ENCODE results near the gene RYR2. TPM values are rescaled to one million over a fixed set of nuclear protein-coding genes. Genes with fewer than 3 reads are reported as not detected.
"Not testable (repeated sequence)": the region's sequence is repeated elsewhere in the genome, so short reads cannot be mapped to it uniquely, and the experiment has no call there.

RYR2 gene
- total and polyA plus RNA-seq, 2 donors = 7.2 to 16.8 TPM

GRCh38 chr1:237799762-237800474 lies 757.9 kb downstream of the RYR2 start:
- no peak for DNase-seq (ENCODE audit: extremely low spot score)
- WGBS = 79% methylated on average over 5 of the region's 5 CpGs

GRCh38 chr1:237804516-237804915 lies 762.5 kb downstream of the RYR2 start:
- no peaks in the 10 kb centered on the region for H3K36me3 ChIP-seq (ENCODE audit: insufficient read depth)
- no peak overlapping the region for H3K4me3 ChIP-seq (ENCODE audit: low read depth, low read length)
- no peak for DNase-seq (ENCODE audit: extremely low spot score)
- 88% methylated on average over 3 of the region's 3 CpGs for WGBS
- H3K4me1 ChIP-seq (ENCODE audit: insufficient read depth) = no peaks in the 10 kb centered on the region
- no peak overlapping the region for H3K27ac ChIP-seq (ENCODE audit: low read depth)

More at GRCh38 chr1:237799762-237800474, 757.9 kb downstream of the RYR2 start:
- Histone ChIP-seq H3K36me3 (ENCODE audit: insufficient read depth) (no peaks in the 10 kb centered on the region), H3K4me1 (ENCODE audit: insufficient read depth) (no peaks in the 10 kb centered on the region), H3K4me3 (ENCODE audit: low read depth, low read length) (no peak overlapping the region), H3K27ac (ENCODE audit: low read depth) (no peak overlapping the region)

GRCh38 chr1:237809099-237809498 lies 767.1 kb downstream of the RYR2 start:
- 55% methylated on average over 2 of the region's 2 CpGs for WGBS
- Histone ChIP-seq H3K4me3 (ENCODE audit: low read depth, low read length) (no peak overlapping the region), H3K36me3 (ENCODE audit: insufficient read depth) (no peaks in the 10 kb centered on the region), H3K27ac (ENCODE audit: low read depth) (no peak overlapping the region), H3K4me1 (ENCODE audit: insufficient read depth) (no peaks in the 10 kb centered on the region)
- no peak for DNase-seq (ENCODE audit: extremely low spot score)

GRCh38 chr1:237811633-237812032 lies 769.6 kb downstream of the RYR2 start:
- H3K4me1 ChIP-seq (ENCODE audit: insufficient read depth) = no peaks in the 10 kb centered on the region
- no peak overlapping the region for H3K4me3 ChIP-seq (ENCODE audit: low read depth, low read length)
- no peaks in the 10 kb centered on the region for H3K36me3 ChIP-seq (ENCODE audit: insufficient read depth)
- 77% methylated on average over 5 of the region's 5 CpGs for WGBS
- no peak overlapping the region for H3K27ac ChIP-seq (ENCODE audit: low read depth)
- DNase-seq (ENCODE audit: extremely low spot score) = no peak

- Histone ChIP-seq H3K4me1 (ENCODE audit: insufficient read depth) (no peaks in the 10 kb centered on the region), H3K27ac (ENCODE audit: low read depth) (no peak overlapping the region), H3K36me3 (ENCODE audit: insufficient read depth) (no peaks in the 10 kb centered on the region), H3K4me3 (ENCODE audit: low read depth, low read length) (no peak overlapping the region)
- no peak for DNase-seq (ENCODE audit: extremely low spot score)
- 74% methylated on average over 2 of the region's 2 CpGs for WGBS
These were observed 770.1 kb downstream of the RYR2 start for GRCh38 chr1:237812061-237812460.

- H3K4me3 ChIP-seq (ENCODE audit: low read depth, low read length) = no peak overlapping the region
- WGBS = 49% methylated on average over 5 of the region's 5 CpGs
- DNase-seq (ENCODE audit: extremely low spot score) = no peak
These were observed 772.4 kb downstream of the RYR2 start for GRCh38 chr1:237814319-237814924.

GRCh38 chr1:237817277-237817676 lies 775.3 kb downstream of the RYR2 start:
- no peaks in the 10 kb centered on the region for H3K36me3 ChIP-seq (ENCODE audit: insufficient read depth)
- no peaks in the 10 kb centered on the region for H3K4me1 ChIP-seq (ENCODE audit: insufficient read depth)
- H3K4me3 ChIP-seq (ENCODE audit: low read depth, low read length) = no peak overlapping the region
- no peak overlapping the region for H3K27ac ChIP-seq (ENCODE audit: low read depth)
- no peak for DNase-seq (ENCODE audit: extremely low spot score)
- WGBS = 27% methylated on average over 1 of the region's 1 CpG

More at GRCh38 chr1:237814319-237814924, 772.4 kb downstream of the RYR2 start:
- Histone ChIP-seq H3K36me3 (ENCODE audit: insufficient read depth) (no peaks in the 10 kb centered on the region), H3K4me1 (ENCODE audit: insufficient read depth) (no peaks in the 10 kb centered on the region), H3K27ac (ENCODE audit: low read depth) (no peak overlapping the region)

GRCh38 chr1:237820634-237821033 lies 778.6 kb downstream of the RYR2 start:
- H3K4me3 ChIP-seq (ENCODE audit: low read depth, low read length); H3K36me3 ChIP-seq (ENCODE audit: insufficient read depth); H3K27ac ChIP-seq (ENCODE audit: low read depth); H3K4me1 ChIP-seq (ENCODE audit: insufficient read depth); DNase-seq (ENCODE audit: extremely low spot score): not testable (repeated sequence)
- WGBS = 69% methylated on average over 9 of the region's 9 CpGs

- no peaks in the 10 kb centered on the region for H3K4me1 ChIP-seq (ENCODE audit: insufficient read depth)
- H3K27ac ChIP-seq (ENCODE audit: low read depth) = no peak overlapping the region
- H3K4me3 ChIP-seq (ENCODE audit: low read depth, low read length) = no peak overlapping the region
- 65% methylated on average over 7 of the region's 7 CpGs for WGBS
- DNase-seq (ENCODE audit: extremely low spot score) = no peak
- H3K36me3 ChIP-seq (ENCODE audit: insufficient read depth) = no peaks in the 10 kb centered on the region
These were observed 790.9 kb downstream of the RYR2 start for GRCh38 chr1:237832858-237833257.

- 78% methylated on average over 3 of the region's 3 CpGs for WGBS
- no peak for DNase-seq (ENCODE audit: extremely low spot score)
- no peak overlapping the region for H3K27ac ChIP-seq (ENCODE audit: low read depth)
- H3K36me3 ChIP-seq (ENCODE audit: insufficient read depth) = no peaks in the 10 kb centered on the region
- H3K4me1 ChIP-seq (ENCODE audit: insufficient read depth) = no peaks in the 10 kb centered on the region
- no peak overlapping the region for H3K4me3 ChIP-seq (ENCODE audit: low read depth, low read length)
These were observed 792.1 kb downstream of the RYR2 start for GRCh38 chr1:237834048-237834447.

GRCh38 chr1:237834461-237834860 lies 792.5 kb downstream of the RYR2 start:
- Histone ChIP-seq H3K4me3 (ENCODE audit: low read depth, low read length) (no peak overlapping the region), H3K36me3 (ENCODE audit: insufficient read depth) (no peaks in the 10 kb centered on the region), H3K27ac (ENCODE audit: low read depth) (no peak overlapping the region), H3K4me1 (ENCODE audit: insufficient read depth) (no peaks in the 10 kb centered on the region)
- DNase-seq (ENCODE audit: extremely low spot score) = no peak
- 66% methylated on average over 3 of the region's 3 CpGs for WGBS

GRCh38 chr1:237838320-237838719 lies 796.3 kb downstream of the RYR2 start:
- Histone ChIP-seq H3K4me1 (ENCODE audit: insufficient read depth) (no peaks in the 10 kb centered on the region), H3K4me3 (ENCODE audit: low read depth, low read length) (no peak overlapping the region), H3K36me3 (ENCODE audit: insufficient read depth) (no peaks in the 10 kb centered on the region), H3K27ac (ENCODE audit: low read depth) (no peak overlapping the region)
- no peak for DNase-seq (ENCODE audit: extremely low spot score)
- WGBS = 58% methylated on average over 3 of the region's 3 CpGs

GRCh38 chr1:237838904-237839534 lies 797.0 kb downstream of the RYR2 start:
- H3K4me1 ChIP-seq (ENCODE audit: insufficient read depth) = no peaks in the 10 kb centered on the region
- DNase-seq (ENCODE audit: extremely low spot score) = no peak
- H3K36me3 ChIP-seq (ENCODE audit: insufficient read depth) = no peaks in the 10 kb centered on the region
- no peak overlapping the region for H3K27ac ChIP-seq (ENCODE audit: low read depth)
- WGBS = 91% methylated on average over 6 of the region's 6 CpGs
- H3K4me3 ChIP-seq (ENCODE audit: low read depth, low read length) = no peak overlapping the region

- 73% methylated on average over 3 of the region's 3 CpGs for WGBS
These were observed 799.5 kb downstream of the RYR2 start for GRCh38 chr1:237841485-237841884.

More at GRCh38 chr1:237841485-237841884, 799.5 kb downstream of the RYR2 start:
- no peak overlapping the region for H3K27ac ChIP-seq (ENCODE audit: low read depth)
- DNase-seq (ENCODE audit: extremely low spot score) = no peak
- H3K4me1 ChIP-seq (ENCODE audit: insufficient read depth) = no peaks in the 10 kb centered on the region
- H3K36me3 ChIP-seq (ENCODE audit: insufficient read depth) = no peaks in the 10 kb centered on the region
- no peak overlapping the region for H3K4me3 ChIP-seq (ENCODE audit: low read depth, low read length)
